ENCODE results near the gene CYTH3.

DNA sequence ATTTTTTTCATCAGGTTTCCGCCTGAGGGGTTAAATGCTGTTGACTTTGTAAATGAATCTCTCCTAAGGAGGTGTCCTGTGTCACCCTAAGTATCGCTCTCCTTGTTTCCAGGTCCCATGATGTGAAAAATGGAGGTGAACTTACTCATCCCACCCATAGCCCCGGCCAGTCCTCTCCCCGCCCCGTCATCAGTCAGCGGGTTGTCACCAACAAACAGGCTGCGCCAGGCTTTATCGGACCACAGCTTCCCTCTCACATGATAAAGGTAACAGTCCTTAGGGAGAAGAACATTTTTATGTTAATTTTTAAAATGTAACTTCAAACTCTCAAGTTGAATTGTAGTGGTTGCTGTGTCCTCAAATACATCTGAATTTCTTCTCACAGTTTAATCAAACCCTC is 124.8 kb downstream of the CYTH3 start:
- no peak for TF ChIP-seq EZH2 (IDR thresholded peaks at IDR 0.05; ENCODE audit: insufficient read depth, poor library complexity, severe bottlenecking)
- no peak for TF ChIP-seq EZH2phosphoT487 (IDR thresholded peaks at IDR 0.05; ENCODE audit: insufficient read depth, low read depth)

Data from GM23248 (cell line).